22Rv1 (cell line): ENCODE measurements around the gene KANK4.

Source experiments
- H3K27ac ChIP-seq: fragments of 450-650 bp; 2 replicates; pipeline ENCODE4 v1.5.1; 2017
- ZFX ChIP-seq: fragments of 450-650 bp; IDR thresholded peaks from 2 replicates; pipeline ENCODE4 v1.6.1; 2017; ENCODE audit warnings: antibody characterized with exemption, borderline replicate concordance
- TF ChIP-seq, protein P1 (sequence below): fragments of 450-650 bp; IDR thresholded peaks from 2 replicates; pipeline ENCODE4 v1.5.1; 2017; ENCODE audit warnings: mild to moderate bottlenecking

KANK4 gene

DNA sequence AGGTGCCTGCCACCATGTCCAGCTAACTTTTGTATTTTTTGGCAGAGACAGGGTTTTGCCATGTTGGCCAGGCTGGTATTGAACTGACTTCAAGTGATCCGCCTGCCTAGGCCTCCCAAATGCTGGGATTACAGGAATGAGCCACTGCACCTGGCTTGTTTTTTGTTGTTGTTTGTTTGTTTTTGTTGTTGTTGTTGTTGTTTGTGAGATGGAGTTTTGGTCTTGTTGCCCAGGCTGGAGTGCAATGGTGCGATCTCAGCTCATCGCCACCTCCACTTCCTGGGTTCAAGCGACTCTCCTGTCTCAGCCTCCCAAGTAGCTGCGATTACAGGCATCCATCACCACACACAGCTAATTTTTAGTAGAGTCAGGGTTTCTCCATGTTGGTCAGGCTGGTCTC lies 131.7 kb downstream of the KANK4 start:
- TF ChIP-seq ZFX, result no peak
- TF ChIP-seq, protein P1, sequence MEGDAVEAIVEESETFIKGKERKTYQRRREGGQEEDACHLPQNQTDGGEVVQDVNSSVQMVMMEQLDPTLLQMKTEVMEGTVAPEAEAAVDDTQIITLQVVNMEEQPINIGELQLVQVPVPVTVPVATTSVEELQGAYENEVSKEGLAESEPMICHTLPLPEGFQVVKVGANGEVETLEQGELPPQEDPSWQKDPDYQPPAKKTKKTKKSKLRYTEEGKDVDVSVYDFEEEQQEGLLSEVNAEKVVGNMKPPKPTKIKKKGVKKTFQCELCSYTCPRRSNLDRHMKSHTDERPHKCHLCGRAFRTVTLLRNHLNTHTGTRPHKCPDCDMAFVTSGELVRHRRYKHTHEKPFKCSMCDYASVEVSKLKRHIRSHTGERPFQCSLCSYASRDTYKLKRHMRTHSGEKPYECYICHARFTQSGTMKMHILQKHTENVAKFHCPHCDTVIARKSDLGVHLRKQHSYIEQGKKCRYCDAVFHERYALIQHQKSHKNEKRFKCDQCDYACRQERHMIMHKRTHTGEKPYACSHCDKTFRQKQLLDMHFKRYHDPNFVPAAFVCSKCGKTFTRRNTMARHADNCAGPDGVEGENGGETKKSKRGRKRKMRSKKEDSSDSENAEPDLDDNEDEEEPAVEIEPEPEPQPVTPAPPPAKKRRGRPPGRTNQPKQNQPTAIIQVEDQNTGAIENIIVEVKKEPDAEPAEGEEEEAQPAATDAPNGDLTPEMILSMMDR, result no peak
- H3K27ac ChIP-seq, result no peak overlapping the region
